LNCaP clone FGC (cell line): Measurements from ENCODE around the gene KRT77.
A peak's percentile ranks its signal among the peaks of the same experiment; 100 is the strongest.

Experiments
- DNase-seq: peaks from one replicate; pipeline ENCODE4 v3.0.0-alpha.2; 2011; ENCODE audit warnings: low read depth
- H3K4me3 ChIP-seq: 2 replicates; pipeline ENCODE4 v1.5.1; 2011; ENCODE audit warnings: mild to moderate bottlenecking, low read depth, low read length, control low read depth
- TF ChIP-seq, protein P1 (sequence below): IDR thresholded peaks from 2 replicates; pipeline ENCODE4 v1.5.1; 2012; ENCODE audit warnings: mild to moderate bottlenecking; ENCODE audit not compliant: control insufficient read depth, insufficient read depth; ENCODE audit errors: extremely low read depth

Gene KRT77

GRCh38 chr12:52655720-52656124, 47.6 kb downstream of the KRT77 start:
- TF ChIP-seq, protein P1, sequence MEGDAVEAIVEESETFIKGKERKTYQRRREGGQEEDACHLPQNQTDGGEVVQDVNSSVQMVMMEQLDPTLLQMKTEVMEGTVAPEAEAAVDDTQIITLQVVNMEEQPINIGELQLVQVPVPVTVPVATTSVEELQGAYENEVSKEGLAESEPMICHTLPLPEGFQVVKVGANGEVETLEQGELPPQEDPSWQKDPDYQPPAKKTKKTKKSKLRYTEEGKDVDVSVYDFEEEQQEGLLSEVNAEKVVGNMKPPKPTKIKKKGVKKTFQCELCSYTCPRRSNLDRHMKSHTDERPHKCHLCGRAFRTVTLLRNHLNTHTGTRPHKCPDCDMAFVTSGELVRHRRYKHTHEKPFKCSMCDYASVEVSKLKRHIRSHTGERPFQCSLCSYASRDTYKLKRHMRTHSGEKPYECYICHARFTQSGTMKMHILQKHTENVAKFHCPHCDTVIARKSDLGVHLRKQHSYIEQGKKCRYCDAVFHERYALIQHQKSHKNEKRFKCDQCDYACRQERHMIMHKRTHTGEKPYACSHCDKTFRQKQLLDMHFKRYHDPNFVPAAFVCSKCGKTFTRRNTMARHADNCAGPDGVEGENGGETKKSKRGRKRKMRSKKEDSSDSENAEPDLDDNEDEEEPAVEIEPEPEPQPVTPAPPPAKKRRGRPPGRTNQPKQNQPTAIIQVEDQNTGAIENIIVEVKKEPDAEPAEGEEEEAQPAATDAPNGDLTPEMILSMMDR, result no peak
- H3K4me3 ChIP-seq, result peak overlapping the region; percentile 14; the same call in 1 of the 2 replicates
- DNase-seq, result peak; percentile 63

GRCh38 chr12:52655251-52655650, 48.1 kb downstream of the KRT77 start:
- DNase-seq, result no peak
- peak overlapping the region; percentile 14; the same call in 1 of the 2 replicates for H3K4me3 ChIP-seq
- TF ChIP-seq, protein P1, result no peak

GRCh38 chr12:52651726-52652261, 51.5 kb downstream of the KRT77 start, which contains the start of gene KRT2:
KRT2 (minus strand) TSS chr12:52652211; CDS start chr12:52652142, 69 bp downstream.
- no peak for DNase-seq
- TF ChIP-seq, protein P1, result no peak
- no peak within 1 kb of the TSS for H3K4me3 ChIP-seq

DNA sequence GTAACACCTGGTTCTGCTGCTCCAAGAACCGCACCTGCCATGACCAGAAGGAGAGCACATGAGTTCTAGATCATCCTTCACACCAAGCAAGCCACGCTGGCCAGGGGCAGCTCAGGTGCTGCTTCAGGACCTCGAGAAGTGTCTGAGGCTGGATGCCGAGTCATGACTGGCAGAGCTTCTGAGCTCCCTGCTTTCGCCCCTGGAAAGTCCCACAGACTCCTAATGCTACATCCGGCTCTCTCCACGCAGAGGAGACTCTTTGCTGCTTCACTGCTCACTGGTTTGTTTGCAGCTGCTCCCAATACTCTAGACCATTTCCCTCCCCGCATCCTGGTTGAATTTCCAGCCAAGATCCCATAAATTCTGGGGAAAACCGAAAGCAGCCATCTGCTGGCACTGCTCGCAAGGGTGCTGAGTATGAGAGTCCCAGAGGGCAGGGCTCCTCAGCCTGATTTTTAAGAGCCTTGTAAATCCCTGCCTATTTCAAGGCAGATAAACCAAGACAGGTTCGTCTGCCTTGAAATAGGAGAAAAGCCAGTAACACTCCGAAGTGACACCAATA, 52.7 kb downstream of the KRT77 start:
- TF ChIP-seq, protein P1, result no peak
- peak overlapping the region; percentile 5; the same call in 1 of the 2 replicates for H3K4me3 ChIP-seq
- peak; percentile 98 for DNase-seq

- TF ChIP-seq, protein P1, result no peak
- no peak for DNase-seq
- no peak overlapping the region for H3K4me3 ChIP-seq
These were observed 54.3 kb downstream of the KRT77 start for GRCh38 chr12:52649066-52649465.

GRCh38 chr12:52648012-52648550, 55.2 kb downstream of the KRT77 start:
- no peak for DNase-seq
- H3K4me3 ChIP-seq, result no peak overlapping the region
- TF ChIP-seq, protein P1, result no peak
